Heart left ventricle (tissue), 16 donors: ENCODE measurements around the gene KEAP1. TPM values are rescaled to one million over a fixed set of nuclear protein-coding genes. Genes with fewer than 3 reads are reported as not detected.

Experiments
- ATAC-seq, 4 donors: fragments of 200-7000 bp; cut with Tn5 transposase; one replicate each; pipeline ENCODE4 v1.9.1; 2020 to 2022; ENCODE audit warnings: moderate library complexity in 4 of 4, mild to moderate bottlenecking in 3 of 4, moderate number of reproducible peaks in 1 of 4
- DNase-seq, 5 donors: peaks; one replicate each; pipeline ENCODE4 v3.0.0-alpha.2; 2020
- H3K27ac ChIP-seq, 12 donors: fragments of 200-600 bp; sonication (generic) in 4 of 12; one replicate each; pipeline versions ENCODE4 v1.5.0 to v1.8.0; 2016 to 2022; ENCODE audit warnings: mild to moderate bottlenecking in 2 of 12
- H3K27me3 ChIP-seq, 9 donors: fragments of 200-600 bp; sonication (generic) in 2 of 9; one replicate each; pipeline versions ENCODE4 v1.5.1 to v1.8.0; 2016 to 2022; ENCODE audit warnings: mild to moderate bottlenecking in 3 of 9
- H3K36me3 ChIP-seq, 9 donors: fragments of 200-600 bp; sonication (generic) in 2 of 9; one replicate each; pipeline versions ENCODE4 v1.5.0 to v1.8.0; 2018 to 2022; ENCODE audit warnings: mild to moderate bottlenecking in 2 of 9
- H3K4me1 ChIP-seq, 12 donors: fragments of 200-600 bp; sonication (generic) in 4 of 12; one replicate each; pipeline versions ENCODE4 v1.5.0 to v1.8.0; 2016 to 2022; ENCODE audit warnings: mild to moderate bottlenecking in 3 of 12
- H3K4me3 ChIP-seq, 12 donors: fragments of 200-600 bp; sonication (generic) in 4 of 12; one replicate each; pipeline versions ENCODE4 v1.5.0 to v1.8.0; 2017 to 2022; ENCODE audit warnings: mild to moderate bottlenecking in 9 of 12, moderate library complexity in 4 of 12
- H3K9me3 ChIP-seq, 12 donors: fragments of 200-600 bp; sonication (generic) in 4 of 12; one replicate each; pipeline versions ENCODE4 v1.5.0 to v1.8.0; 2016 to 2022; ENCODE audit warnings: mild to moderate bottlenecking in 1 of 12
- POLR2A ChIP-seq, 2 donors: fragments of 450-650 bp; IDR thresholded peaks; one replicate each; pipeline ENCODE4 v1.6.1; 2017; ENCODE audit warnings: antibody characterized with exemption in 2 of 2, mild to moderate bottlenecking in 2 of 2, moderate library complexity in 2 of 2
- whole genome bisulfite sequencing, 4 donors: extraction: QIAGEN DNeasy Blood & Tissue Kit in 2 of 4; methylation state at CpG; one replicate each; pipeline versions ENCODE4 v1.1.5 to v1.1.7; 2013 to 2018; 5-methylcytosine and 5-hydroxymethylcytosine counted together
- intact Hi-C, 10 donors: fragments of 100-400 bp; cut with DNase I; formaldehyde crosslinking; loops; one replicate each; pipeline versions ENCODE4 v1.11.1 to v1.14.2; 2022
- polyA plus RNA-seq, 2 donors: library from polyadenylated mRNA; stranded (reverse); fragments of 200-250 nt; gene quantifications; one replicate each; pipeline ENCODE4 v1.2.3, GENCODE V29; 2013
- total RNA-seq, 9 donors: library from RNA; depleted of rRNA in 2 of 9; stranded (reverse); fragments of >200 nt in 2 of 9; fragmentation: NEBNext Ultra II Directional in 3 of 9; extraction: Animal tissue kit (Norgen Biotek cat#: 25700) in 3 of 9; gene quantifications; one replicate each; pipeline versions ENCODE4 v1.1.0 to v1.2.4, GENCODE V29; 2016 to 2023
- TF ChIP-seq, protein P1 (sequence below), 12 donors: fragments of 200-600 bp; sonication (generic) in 4 of 12; IDR thresholded peaks; one replicate each; pipeline versions ENCODE4 v1.5.0 to v1.8.0; 2018 to 2022; ENCODE audit warnings: antibody characterized with exemption in 12 of 12, mild to moderate bottlenecking in 5 of 12
- donor health status: ischemic (EF 13 %, LVEDD 7.1; RV severe dilation, severe dysfunction).
- donor health status: healthy with polysubstance abuse.
- donor health status: DM: no; HTN: yes; CAD: no.
- donor health status: DM: no; HTN: no; CAD: no.
- donor health status: ischemic (EF 25% LVEDD 6.9; RV normal size, moderate dysfunction).
- donor health status: ischemic (EF 25% LVEDD 5.7; RV mildly dilated, moderate dysfunction).
- donor health status: healthy.
- donor health status: DM: yes; HTN: yes; CAD: no.
- donor health status: ischemic (EF 35%, LVEDD 5.7; RV mildly dilated, moderate dysfunction).
- donor health status: nonischemic (EF 11% LVEDD 7.7; RV severe dilation, severe dysfunction).
- donor health status: DM: yes; HTN: yes; CAD: no.
- donor health status: PGD.
- donor health status: ischemic (EF 29% LVEDD 5.4; RV normal size, mild dysfunction).
- donor health status: nonischemic (EF 23%, LVEDD 6.1; RV moderate dilation, normal function).

KEAP1 gene
- total and polyA plus RNA-seq, 11 donors: 52.8 to 94.2 (median 67.6) TPM

DNA sequence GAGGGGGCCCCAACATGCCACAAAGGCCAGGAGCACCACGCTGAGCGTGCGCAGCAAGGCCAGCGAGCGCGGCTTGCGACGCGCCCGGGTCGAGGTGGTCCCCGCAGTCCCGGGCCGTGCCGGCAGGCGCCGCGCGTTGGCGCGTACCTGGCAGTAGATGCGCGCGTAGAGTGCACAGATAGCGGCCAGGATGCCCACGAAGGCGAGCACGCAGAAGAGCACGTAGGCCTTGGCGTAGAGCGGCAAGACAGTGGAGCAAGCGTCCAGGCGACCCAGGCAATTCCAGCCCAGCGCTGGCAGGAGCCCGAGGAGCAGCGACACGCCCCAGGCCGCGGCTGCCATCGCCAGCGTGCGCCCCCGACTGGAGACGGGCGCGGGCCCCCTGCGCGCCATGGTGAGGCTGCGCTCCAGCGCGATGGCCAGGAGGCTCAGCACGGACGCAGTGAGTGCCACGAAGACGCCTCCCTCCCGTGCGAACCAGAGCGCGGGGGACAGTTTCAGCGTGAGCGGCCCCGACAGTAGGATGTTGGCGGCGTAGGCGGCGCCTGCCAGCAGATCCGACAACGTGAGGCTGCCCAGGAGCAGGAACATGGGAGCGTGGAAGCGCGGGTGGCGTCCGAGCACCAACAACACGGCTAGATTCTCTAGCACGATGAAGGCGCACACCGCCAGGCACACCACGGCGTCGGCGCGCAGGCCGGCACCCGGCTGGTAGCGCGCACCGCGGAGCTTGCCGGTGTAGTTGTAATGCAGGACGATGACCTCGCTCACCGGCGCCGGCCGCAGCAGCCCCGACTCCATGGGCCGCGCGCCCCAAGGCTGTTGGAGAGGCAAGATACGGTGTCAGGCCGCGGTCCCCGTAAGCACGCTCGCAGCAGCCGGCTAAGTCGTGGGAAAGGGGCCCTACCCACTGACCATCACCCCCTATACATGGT, 11.3 kb upstream of the KEAP1 start:
- peak overlapping the region in 2 of 12 donors; percentile 8 to 28 for H3K4me3 ChIP-seq
- 9 to 31% (median 21%) methylated on average over 33 to 107 of the region's 107 CpGs for WGBS, 4 donors

DNA sequence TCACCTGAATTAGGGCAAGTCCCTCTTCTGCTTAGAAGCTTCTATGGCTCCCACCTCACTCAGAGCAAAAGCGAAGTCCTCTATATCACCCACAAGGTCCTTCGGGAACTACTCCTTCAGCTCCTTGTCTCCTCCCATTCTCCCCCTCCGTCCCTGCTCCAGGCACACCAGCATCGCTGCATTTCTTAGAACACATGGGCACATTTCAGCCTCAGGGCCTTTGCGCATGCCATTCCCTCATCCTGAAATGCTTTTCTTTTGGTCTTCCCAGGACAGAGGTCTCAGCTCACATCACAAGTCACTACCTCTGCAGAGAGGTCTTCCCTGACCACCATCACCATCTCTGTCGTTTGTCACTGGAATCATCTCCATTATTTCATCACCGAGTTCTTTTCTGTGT, 10.1 kb upstream of the KEAP1 start:
- Histone ChIP-seq H3K27me3 (peaks cover 29 to 83% (median 61%) of the 10 kb centered on the region in 9 donors), H3K9me3 (no peaks in the 10 kb centered on the region), H3K36me3 (no peaks in the 10 kb centered on the region), H3K4me1 (peaks cover 0 to 31% (median 13%) of the 10 kb centered on the region in 12 donors), H3K4me3 (no peak overlapping the region), H3K27ac (no peak overlapping the region)
- ATAC-seq (no peak), DNase-seq (no peak)
- intact Hi-C loops: no loop called here
- WGBS, 4 donors: 81 to 86% (median 82%) methylated on average over 7 of the region's 7 CpGs
- TF ChIP-seq, protein P1, sequence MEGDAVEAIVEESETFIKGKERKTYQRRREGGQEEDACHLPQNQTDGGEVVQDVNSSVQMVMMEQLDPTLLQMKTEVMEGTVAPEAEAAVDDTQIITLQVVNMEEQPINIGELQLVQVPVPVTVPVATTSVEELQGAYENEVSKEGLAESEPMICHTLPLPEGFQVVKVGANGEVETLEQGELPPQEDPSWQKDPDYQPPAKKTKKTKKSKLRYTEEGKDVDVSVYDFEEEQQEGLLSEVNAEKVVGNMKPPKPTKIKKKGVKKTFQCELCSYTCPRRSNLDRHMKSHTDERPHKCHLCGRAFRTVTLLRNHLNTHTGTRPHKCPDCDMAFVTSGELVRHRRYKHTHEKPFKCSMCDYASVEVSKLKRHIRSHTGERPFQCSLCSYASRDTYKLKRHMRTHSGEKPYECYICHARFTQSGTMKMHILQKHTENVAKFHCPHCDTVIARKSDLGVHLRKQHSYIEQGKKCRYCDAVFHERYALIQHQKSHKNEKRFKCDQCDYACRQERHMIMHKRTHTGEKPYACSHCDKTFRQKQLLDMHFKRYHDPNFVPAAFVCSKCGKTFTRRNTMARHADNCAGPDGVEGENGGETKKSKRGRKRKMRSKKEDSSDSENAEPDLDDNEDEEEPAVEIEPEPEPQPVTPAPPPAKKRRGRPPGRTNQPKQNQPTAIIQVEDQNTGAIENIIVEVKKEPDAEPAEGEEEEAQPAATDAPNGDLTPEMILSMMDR (IDR thresholded peaks at IDR 0.05): no peak
- no peak for TF ChIP-seq POLR2A (IDR thresholded peaks at IDR 0.05)

More for the DNA sequence above, 11.3 kb upstream of the KEAP1 start:
- intact Hi-C loops: no loop called here
- Histone ChIP-seq H3K27me3 (peaks cover 29 to 89% (median 72%) of the 10 kb centered on the region in 9 donors), H3K4me1 (peaks cover 0 to 42% (median 15%) of the 10 kb centered on the region in 12 donors), H3K36me3 (no peaks in the 10 kb centered on the region), H3K9me3 (no peaks in the 10 kb centered on the region), H3K27ac (no peak overlapping the region)
- DNase-seq: no peak
- no peak for ATAC-seq
- TF ChIP-seq, protein P1 (IDR thresholded peaks at IDR 0.05): no peak
- TF ChIP-seq POLR2A (IDR thresholded peaks at IDR 0.05): no peak

DNA sequence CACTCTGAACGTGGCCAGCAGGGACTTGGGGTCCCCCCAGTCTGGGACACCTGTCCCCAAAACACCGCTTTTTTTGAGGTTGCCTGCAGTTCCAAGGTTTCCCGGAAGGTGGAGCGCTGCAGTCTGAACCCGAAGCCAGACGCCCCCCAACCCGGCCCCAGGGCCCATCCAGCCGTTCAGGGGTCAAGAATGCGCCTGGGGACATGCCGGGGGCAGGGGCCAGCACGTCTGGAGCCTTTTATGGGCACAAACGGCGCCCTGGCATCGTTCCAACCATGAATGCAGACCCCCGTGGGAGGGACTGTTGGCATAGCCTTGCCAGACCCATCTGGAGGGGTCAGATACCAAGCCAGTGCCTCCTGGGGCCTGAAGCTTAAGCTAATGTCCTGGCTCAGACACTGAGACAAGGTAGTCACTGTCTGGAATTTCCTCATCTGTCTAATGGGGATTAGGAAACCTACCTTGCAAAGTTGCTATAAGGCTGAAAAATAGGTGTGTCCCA, 7.2 kb upstream of the KEAP1 start:
- Histone ChIP-seq H3K27ac (no peak overlapping the region), H3K4me3 (no peak overlapping the region), H3K27me3 (peaks cover 22 to 57% (median 38%) of the 10 kb centered on the region in 9 donors), H3K36me3 (no peaks in the 10 kb centered on the region), H3K4me1 (peaks cover 0 to 17% (median 0%) of the 10 kb centered on the region in 12 donors), H3K9me3 (no peaks in the 10 kb centered on the region)
- intact Hi-C loops: no loop called here
- WGBS, 4 donors: 5 to 9% (median 7%) methylated on average over 7 to 15 of the region's 15 CpGs
- DNase-seq (no peak), ATAC-seq (no peak)
- no peak for TF ChIP-seq POLR2A (IDR thresholded peaks at IDR 0.05)
- TF ChIP-seq, protein P1 (IDR thresholded peaks at IDR 0.05): peak; percentile 44 to 70 (median 58)

DNA sequence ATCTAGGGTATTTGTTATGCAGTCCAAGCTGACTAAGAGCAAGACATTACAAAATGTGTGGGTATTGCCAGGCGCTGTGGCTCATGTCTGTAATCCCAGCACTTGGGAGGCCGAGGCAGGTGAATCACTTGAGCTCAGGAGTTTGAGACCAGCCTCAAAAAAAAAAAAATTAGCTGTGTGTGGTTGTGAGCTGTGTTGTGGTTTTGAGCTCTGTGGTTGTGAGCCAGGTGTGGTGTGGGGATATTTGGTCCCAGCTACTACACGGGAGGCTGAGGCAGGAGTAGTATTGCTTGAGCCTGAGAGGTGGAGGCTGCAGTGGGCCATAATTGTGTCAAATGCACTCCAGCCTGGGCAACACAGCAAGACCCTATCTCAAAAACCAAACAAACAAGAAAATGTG, 5.6 kb upstream of the KEAP1 start:
- TF ChIP-seq, protein P1 (IDR thresholded peaks at IDR 0.05): no peak
- no peak for TF ChIP-seq POLR2A (IDR thresholded peaks at IDR 0.05)
- Histone ChIP-seq H3K36me3 (no peaks in the 10 kb centered on the region), H3K27ac (no peak overlapping the region), H3K4me1 (peaks cover 0 to 7% (median 0%) of the 10 kb centered on the region in 12 donors), H3K9me3 (no peaks in the 10 kb centered on the region), H3K4me3 (no peak overlapping the region), H3K27me3 (peaks cover 9 to 41% (median 21%) of the 10 kb centered on the region in 9 donors)
- DNase-seq (no peak), ATAC-seq (no peak)
- WGBS, 4 donors: 86 to 94% (median 87%) methylated on average over 3 of the region's 3 CpGs
- intact Hi-C loops: loop anchor here in 2 of 10 donors (10.0 kb wide), 1 partner anchor 56 kb away; the partner anchor contains the start of genes CDKN2D (in 2 of the 2) and KRI1 (in 2 of the 2)
